Kidney epithelial cell (primary cell): ENCODE results near the gene CATSPER3. TPM values are rescaled to one million over a fixed set of nuclear protein-coding genes. Genes with fewer than 3 reads are reported as not detected.

Source experiments
- DNase-seq: peaks from one replicate; pipeline ENCODE4 v3.0.0-alpha.2; 2010; ENCODE audit warnings: low read depth
- H3K27me3 ChIP-seq: 2 replicates; pipeline ENCODE4 v1.6.0; 2011; ENCODE audit warnings: low read length; ENCODE audit not compliant: control insufficient read depth, insufficient read depth
- H3K36me3 ChIP-seq: 2 replicates; pipeline ENCODE4 v1.5.1; 2011; ENCODE audit warnings: low read length; ENCODE audit not compliant: control insufficient read depth, insufficient read depth
- H3K4me3 ChIP-seq: 2 replicates; pipeline ENCODE4 v1.5.1; 2011; ENCODE audit warnings: low read depth, mild to moderate bottlenecking, control low read depth, low read length
- CTCF ChIP-seq: IDR thresholded peaks from 2 replicates; pipeline ENCODE4 v1.5.1; 2011; ENCODE audit warnings: mild to moderate bottlenecking, moderate library complexity, low read length, control low read depth, inconsistent platforms; ENCODE audit not compliant: insufficient read depth, poor library complexity, severe bottlenecking
- total RNA-seq: library from RNA; depleted of rRNA; stranded (reverse); fragments of >200 nt; gene quantifications from 2 replicates; pipeline ENCODE4 v1.2.3, GENCODE V29; 2015

CATSPER3 gene
- total RNA-seq, 1 donor from 2014 or later, result 0.13 TPM

GRCh38 chr5:135048286-135048685 lies 80.6 kb downstream of the CATSPER3 start:
- TF ChIP-seq CTCF, result no peak
- DNase-seq, result no peak
- Histone ChIP-seq H3K4me3 (no peak overlapping the region), H3K36me3 (no peaks in the 10 kb centered on the region), H3K27me3 (peaks cover 79% of the 10 kb centered on the region)

GRCh38 chr5:135048930-135049329 lies 81.2 kb downstream of the CATSPER3 start:
- TF ChIP-seq CTCF, result no peak
- peaks cover 79% of the 10 kb centered on the region for H3K27me3 ChIP-seq
- H3K4me3 ChIP-seq, result no peak overlapping the region
- no peaks in the 10 kb centered on the region for H3K36me3 ChIP-seq
- DNase-seq, result no peak

- DNase-seq, result no peak
- TF ChIP-seq CTCF, result no peak
- Histone ChIP-seq H3K4me3 (no peak overlapping the region), H3K36me3 (no peaks in the 10 kb centered on the region), H3K27me3 (peaks cover 78% of the 10 kb centered on the region)
Measured at GRCh38 chr5:135050244-135050767, 82.6 kb downstream of the CATSPER3 start.

- H3K36me3 ChIP-seq, result no peaks in the 10 kb centered on the region
- no peak for DNase-seq
- peaks cover 77% of the 10 kb centered on the region for H3K27me3 ChIP-seq
- no peak for TF ChIP-seq CTCF
- H3K4me3 ChIP-seq, result no peak overlapping the region
Measured at GRCh38 chr5:135051399-135051798, 83.7 kb downstream of the CATSPER3 start.

- peaks cover 73% of the 10 kb centered on the region for H3K27me3 ChIP-seq
- no peaks in the 10 kb centered on the region for H3K36me3 ChIP-seq
- no peak for TF ChIP-seq CTCF
- no peak overlapping the region for H3K4me3 ChIP-seq
- no peak for DNase-seq
Measured at GRCh38 chr5:135051872-135052271, 84.2 kb downstream of the CATSPER3 start.

- no peak overlapping the region for H3K4me3 ChIP-seq
- DNase-seq, result no peak
- no peak for TF ChIP-seq CTCF
- no peaks in the 10 kb centered on the region for H3K36me3 ChIP-seq
- H3K27me3 ChIP-seq, result peaks cover 67% of the 10 kb centered on the region
Measured at GRCh38 chr5:135052511-135053145, 84.9 kb downstream of the CATSPER3 start.
